GM18502 (cell line): ENCODE results near the gene SERPINI2.

Experiments used
- ATAC-seq: cut with Tn5 transposase; IDR thresholded peaks from one replicate; pipeline ENCODE4 v1.9.1; 2021; ENCODE audit warnings: mild to moderate bottlenecking; ENCODE audit not compliant: unreplicated experiment, poor library complexity

SERPINI2 gene, protein sequence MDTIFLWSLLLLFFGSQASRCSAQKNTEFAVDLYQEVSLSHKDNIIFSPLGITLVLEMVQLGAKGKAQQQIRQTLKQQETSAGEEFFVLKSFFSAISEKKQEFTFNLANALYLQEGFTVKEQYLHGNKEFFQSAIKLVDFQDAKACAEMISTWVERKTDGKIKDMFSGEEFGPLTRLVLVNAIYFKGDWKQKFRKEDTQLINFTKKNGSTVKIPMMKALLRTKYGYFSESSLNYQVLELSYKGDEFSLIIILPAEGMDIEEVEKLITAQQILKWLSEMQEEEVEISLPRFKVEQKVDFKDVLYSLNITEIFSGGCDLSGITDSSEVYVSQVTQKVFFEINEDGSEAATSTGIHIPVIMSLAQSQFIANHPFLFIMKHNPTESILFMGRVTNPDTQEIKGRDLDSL

DNA sequence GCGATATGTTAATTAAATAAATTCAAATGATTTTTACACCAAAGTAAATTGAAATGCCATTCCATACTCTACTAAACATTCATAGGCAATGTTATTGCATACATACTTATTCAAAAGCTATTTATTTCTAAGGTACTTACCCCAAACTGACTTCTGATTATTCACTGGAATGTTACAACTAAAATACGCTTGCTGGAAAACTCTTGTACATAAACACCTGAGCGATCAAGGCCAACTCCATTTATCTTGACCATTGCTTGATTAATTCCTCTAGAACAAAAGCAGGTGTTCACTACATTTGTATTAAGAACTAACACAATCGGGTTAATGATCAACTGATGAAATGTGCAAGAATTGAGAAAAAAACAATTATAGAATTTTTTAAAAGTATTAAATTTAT lies at the start of gene SERPINI2:
SERPINI2 (minus strand) TSS at position 180 of the 400 bp plus-strand sequence. CDS start 2,208 bp downstream, outside the sequence.
- no peak for ATAC-seq

GRCh38 chr3:167521006-167521355 lies 47.1 kb upstream of the SERPINI2 start:
- no peak for ATAC-seq

- no peak for ATAC-seq
Observed at GRCh38 chr3:167520266-167521005, 46.6 kb upstream of the SERPINI2 start.

DNA sequence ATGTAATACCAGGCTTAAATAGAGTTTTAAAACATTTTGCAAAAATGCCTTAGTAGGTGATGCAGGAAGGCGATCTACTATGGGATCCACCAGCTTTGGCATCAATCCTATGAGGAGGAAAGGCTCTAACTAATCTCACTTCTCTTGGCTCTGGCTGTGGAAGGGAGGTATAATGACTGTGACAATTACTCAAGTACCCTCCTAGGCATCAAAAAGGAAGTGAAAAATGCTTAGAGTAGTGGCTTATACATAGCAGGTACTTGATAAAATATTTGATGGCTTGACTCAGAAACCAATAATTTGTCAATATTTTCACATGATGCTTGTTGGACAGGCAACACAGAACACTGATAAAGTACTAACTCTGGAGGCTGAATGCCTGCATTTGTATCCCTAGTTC lies 34.1 kb upstream of the SERPINI2 start:
- no peak for ATAC-seq

DNA sequence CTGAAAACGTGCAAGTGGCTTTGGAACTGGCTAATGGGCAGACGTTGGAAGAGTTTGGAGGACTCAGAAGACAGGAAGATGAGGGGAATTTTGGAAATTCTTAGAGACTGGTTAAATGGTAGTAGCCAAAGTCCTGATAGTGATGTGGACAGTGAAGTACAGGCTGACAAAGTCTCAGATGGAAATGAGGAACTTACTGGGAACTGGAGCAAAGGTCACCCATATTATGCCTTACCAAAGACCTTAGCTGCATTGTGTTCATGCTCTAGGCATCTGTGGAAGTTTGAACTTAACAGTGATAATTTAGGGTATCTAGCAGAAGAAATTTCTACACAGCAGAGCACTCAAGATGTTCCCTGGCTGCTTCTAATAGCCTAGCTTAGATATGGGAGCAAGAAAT lies 28.6 kb upstream of the SERPINI2 start:
- no peak for ATAC-seq

DNA sequence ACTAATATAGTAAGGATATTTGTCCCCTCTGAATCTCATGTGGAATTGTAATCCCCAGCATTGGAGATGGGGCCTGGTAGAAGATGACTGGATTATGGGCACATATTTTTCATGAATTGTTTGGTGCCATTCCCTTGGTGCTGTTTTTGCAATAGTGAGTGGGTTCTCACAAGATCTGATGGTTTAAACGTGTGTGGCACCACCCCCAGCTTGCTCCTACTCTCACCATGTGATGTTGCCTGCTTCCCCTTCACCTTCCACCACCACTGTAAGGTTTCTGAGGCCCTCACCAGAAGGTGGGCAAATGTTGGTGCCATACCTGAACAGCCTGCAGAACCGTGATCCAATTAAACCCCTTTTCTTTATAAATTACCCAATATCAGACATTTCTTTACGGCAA lies 28.1 kb upstream of the SERPINI2 start:
- ATAC-seq = no peak

- ATAC-seq = no peak
Observed at GRCh38 chr3:167497903-167498302, 24.1 kb upstream of the SERPINI2 start.

DNA sequence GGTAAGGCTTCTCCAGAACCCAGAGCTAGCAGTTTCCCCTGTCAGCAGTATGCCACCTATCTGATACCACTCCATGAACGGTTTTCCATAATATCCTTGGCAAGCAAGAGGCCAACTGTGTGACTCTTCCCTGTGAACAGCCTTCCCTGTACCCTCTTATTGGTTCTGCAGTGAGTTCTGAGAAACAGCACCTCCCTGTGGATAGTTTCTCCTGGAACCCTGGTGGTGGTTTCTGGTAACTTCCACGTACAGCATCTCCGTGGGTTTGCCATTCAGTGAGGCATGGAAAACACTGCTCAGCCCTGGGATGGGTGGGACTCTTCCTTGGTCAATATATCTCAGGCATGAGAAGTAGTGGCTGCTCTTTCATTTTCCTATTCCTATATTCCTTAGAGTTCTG lies 19.4 kb upstream of the SERPINI2 start:
- ATAC-seq = peak; percentile 42

DNA sequence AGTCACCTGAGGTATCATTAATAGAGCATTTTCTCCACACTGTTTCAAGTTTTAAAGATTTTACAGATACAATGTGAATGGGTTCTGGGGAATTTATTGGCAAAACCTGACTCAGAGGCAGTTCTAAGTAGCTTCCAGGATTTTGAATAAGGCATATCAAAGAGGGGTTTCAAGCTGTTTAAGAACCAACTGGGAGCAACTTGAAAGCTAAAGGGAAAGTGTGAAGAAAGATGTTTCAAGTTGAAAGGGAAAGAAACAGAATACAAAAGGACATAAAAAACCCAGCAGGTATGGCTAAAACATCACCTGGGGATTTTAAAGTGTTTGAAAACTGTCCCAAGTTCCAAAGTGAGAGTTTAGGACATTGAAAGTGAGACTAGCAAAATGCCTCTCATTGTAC lies 17.8 kb upstream of the SERPINI2 start:
- no peak for ATAC-seq

- no peak for ATAC-seq
Observed at GRCh38 chr3:167489571-167489970, 15.7 kb upstream of the SERPINI2 start.

GRCh38 chr3:167487556-167487955 lies 13.7 kb upstream of the SERPINI2 start:
- no peak for ATAC-seq

- no peak for ATAC-seq
Observed at GRCh38 chr3:167484551-167484950, 10.7 kb upstream of the SERPINI2 start.

GRCh38 chr3:167483708-167484475 lies 10.1 kb upstream of the SERPINI2 start:
- ATAC-seq = no peak

GRCh38 chr3:167481164-167481563 lies 7.3 kb upstream of the SERPINI2 start:
- no peak for ATAC-seq

GRCh38 chr3:167480748-167481147 lies 6.9 kb upstream of the SERPINI2 start:
- ATAC-seq = no peak

GRCh38 chr3:167469381-167469780 lies 4.5 kb downstream of the SERPINI2 start:
- no peak for ATAC-seq

GRCh38 chr3:167467848-167468611 lies 5.8 kb downstream of the SERPINI2 start:
- no peak for ATAC-seq

- ATAC-seq = no peak
Observed at GRCh38 chr3:167466966-167467365, 6.9 kb downstream of the SERPINI2 start.

GRCh38 chr3:167456157-167456799 lies 17.6 kb downstream of the SERPINI2 start:
- no peak for ATAC-seq

DNA sequence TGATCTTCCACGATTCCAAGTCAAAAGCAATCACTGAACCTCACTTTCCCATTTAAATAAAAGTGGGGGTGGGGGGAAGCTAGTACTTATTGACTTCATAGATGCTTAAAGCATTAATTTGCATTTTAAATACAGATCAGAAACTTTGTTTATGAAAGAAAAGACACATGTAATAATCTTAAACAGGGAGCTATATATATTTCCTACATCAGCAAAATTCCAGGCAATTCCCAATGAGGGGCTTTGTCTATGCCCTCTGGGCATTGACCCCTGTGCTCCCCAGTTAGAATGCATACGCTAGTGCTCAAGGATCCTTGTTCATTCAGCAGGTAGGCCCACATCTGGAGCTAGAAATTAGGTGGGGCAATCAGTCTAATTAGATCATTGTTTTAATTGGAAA lies 20.0 kb downstream of the SERPINI2 start:
- ATAC-seq = no peak
